Renal pelvis (tissue), 4 donors: Measurements from ENCODE around the gene LSP1. TPM values are rescaled to one million over a fixed set of nuclear protein-coding genes. Genes with fewer than 3 reads are reported as not detected.

ENCODE experiments used
- DNase-seq: peaks from one replicate; pipeline ENCODE4 v3.0.0-alpha.2; 2013
- polyA plus RNA-seq, 3 donors: library from polyadenylated mRNA; unstranded; fragments of 120-200 nt; gene quantifications; one replicate each; pipeline ENCODE4 v1.2.1, GENCODE V29; 2013; ENCODE audit not compliant: insufficient read length in 3 of 3

The LSP1 gene
- polyA plus RNA-seq, 3 donors = 4.8 to 7.2 (median 6.4) TPM

GRCh38 chr11:1915795-1916131 is 62.9 kb downstream of the LSP1 start:
- DNase-seq = no peak

GRCh38 chr11:1916132-1916985 is 63.5 kb downstream of the LSP1 start:
- DNase-seq = no peak

GRCh38 chr11:1916986-1917522 is 64.2 kb downstream of the LSP1 start:
- DNase-seq = no peak

GRCh38 chr11:1917523-1918435 is 64.9 kb downstream of the LSP1 start:
- no peak for DNase-seq

- DNase-seq = no peak
Measured at GRCh38 chr11:1918436-1919315, 65.8 kb downstream of the LSP1 start.

GRCh38 chr11:1919391-1920127 is 66.7 kb downstream of the LSP1 start, which contains the start of gene TNNT3:
TSS of gene TNNT3 (plus strand) at chr11:1919703. CDS start at chr11:1922875, 3,172 bp downstream.
- DNase-seq = no peak

GRCh38 chr11:1920128-1920908 is 67.4 kb downstream of the LSP1 start:
- no peak for DNase-seq

GRCh38 chr11:1920909-1921573 is 68.2 kb downstream of the LSP1 start:
- no peak for DNase-seq

- DNase-seq = no peak
Measured at GRCh38 chr11:1921574-1922141, 68.8 kb downstream of the LSP1 start.

GRCh38 chr11:1922481-1923081 is 69.7 kb downstream of the LSP1 start:
- DNase-seq = no peak

GRCh38 chr11:1923201-1923956 is 70.5 kb downstream of the LSP1 start:
- no peak for DNase-seq

GRCh38 chr11:1924181-1924580 is 71.3 kb downstream of the LSP1 start:
- no peak for DNase-seq

- DNase-seq = no peak
Measured at GRCh38 chr11:1924646-1925372, 71.9 kb downstream of the LSP1 start.

- no peak for DNase-seq
Measured at GRCh38 chr11:1925373-1926155, 72.7 kb downstream of the LSP1 start.

GRCh38 chr11:1926156-1927025 is 73.5 kb downstream of the LSP1 start:
- no peak for DNase-seq
